GM23338 (cell line): ENCODE data around the gene CAMSAP3. TPM values are rescaled to one million over a fixed set of nuclear protein-coding genes. Genes with fewer than 3 reads are reported as not detected.

Experiments
- ATAC-seq: fragments of 200-7000 bp; cut with Tn5 transposase; 3 replicates; pipeline ENCODE4 v1.9.1; 2020
- DNase-seq: peaks from one replicate; pipeline ENCODE4 v3.0.0-alpha.2; 2015; ENCODE audit warnings: low spot score
- H2AFZ ChIP-seq: fragments of 200-600 bp; sonication (generic); 2 replicates; pipeline ENCODE4 v1.8.0; 2016; ENCODE audit warnings: antibody characterized with exemption, mild to moderate bottlenecking, moderate library complexity
- H3F3A ChIP-seq: fragments of 200-600 bp; sonication (generic); replicated peaks from 2 replicates; pipeline ENCODE4 v1.8.0; 2017; ENCODE audit warnings: antibody characterized with exemption, mixed run types, low read depth
- H3K27ac ChIP-seq: fragments of 200-600 bp; sonication (generic); 2 replicates; pipeline ENCODE4 v1.6.1; 2016; ENCODE audit warnings: low read depth
- H3K27me3 ChIP-seq: fragments of 200-600 bp; sonication (generic); 2 replicates; pipeline ENCODE4 v1.8.0; 2016; ENCODE audit warnings: mild to moderate bottlenecking, mixed run types, moderate library complexity; ENCODE audit not compliant: insufficient read depth
- H3K36me3 ChIP-seq: fragments of 200-600 bp; sonication (generic); 2 replicates; pipeline ENCODE4 v1.8.0; 2016; ENCODE audit warnings: mild to moderate bottlenecking; ENCODE audit not compliant: insufficient read depth
- H3K4me1 ChIP-seq: fragments of 200-600 bp; sonication (generic); 2 replicates; pipeline ENCODE4 v1.8.0; 2016; ENCODE audit warnings: mild to moderate bottlenecking, moderate library complexity; ENCODE audit not compliant: insufficient read depth
- H3K4me2 ChIP-seq: fragments of 200-600 bp; sonication (generic); 2 replicates; pipeline ENCODE4 v1.7.1; 2017; ENCODE audit warnings: mixed run types
- H3K4me3 ChIP-seq: fragments of 200-600 bp; sonication (generic); 2 replicates; pipeline ENCODE4 v1.6.1; 2016; ENCODE audit warnings: mixed run types
- H3K79me2 ChIP-seq: fragments of 200-600 bp; sonication (generic); replicated peaks from 2 replicates; pipeline ENCODE4 v1.8.0; 2017; ENCODE audit warnings: mild to moderate bottlenecking; ENCODE audit not compliant: insufficient read depth
- H3K9me2 ChIP-seq: fragments of 200-600 bp; sonication (generic); 2 replicates; pipeline ENCODE4 v1.8.0; 2017; ENCODE audit not compliant: insufficient read depth
- H4K20me1 ChIP-seq: fragments of 200-600 bp; sonication (generic); replicated peaks from 2 replicates; pipeline ENCODE4 v1.8.0; 2017; ENCODE audit warnings: mild to moderate bottlenecking; ENCODE audit not compliant: insufficient read depth
- H3K27ac Mint-ChIP-seq: 2 replicates; pipeline ENCODE4 v1.8.0; 2020; ENCODE audit warnings: inconsistent platforms, mild to moderate bottlenecking, moderate library complexity, mixed read lengths
- H3K27me3 Mint-ChIP-seq: 3 replicates; pipeline ENCODE4 v1.8.0; 2022; ENCODE audit warnings: low read depth, mild to moderate bottlenecking, moderate library complexity, mixed read lengths, inconsistent platforms; ENCODE audit not compliant: insufficient read depth, poor library complexity
- H3K36me3 Mint-ChIP-seq: 3 replicates; pipeline ENCODE4 v1.8.0; 2021; ENCODE audit warnings: low read depth, mild to moderate bottlenecking, inconsistent platforms, moderate library complexity, mixed read lengths
- H3K4me1 Mint-ChIP-seq: 3 replicates; pipeline ENCODE4 v1.8.0; 2020; ENCODE audit warnings: mild to moderate bottlenecking, inconsistent platforms, mixed read lengths
- H3K4me3 Mint-ChIP-seq: 3 replicates; pipeline ENCODE4 v1.8.0; 2021; ENCODE audit warnings: moderate library complexity, mild to moderate bottlenecking, inconsistent platforms, mixed read lengths
- H3K9me3 Mint-ChIP-seq: 3 replicates; pipeline ENCODE4 v1.8.0; 2020; ENCODE audit warnings: moderate library complexity, mild to moderate bottlenecking, inconsistent platforms, mixed read lengths
- CREB1 ChIP-seq: fragments of 250-450 bp; sonication (Bioruptor Pico); IDR thresholded peaks from 2 replicates; pipeline ENCODE4 v1.5.0; 2020; ENCODE audit warnings: low read depth, mild to moderate bottlenecking, moderate library complexity
- ETS1 ChIP-seq: IDR thresholded peaks from 2 replicates; pipeline ENCODE4 v1.6.1; 2016; ENCODE audit warnings: antibody characterized with exemption
- EZH2 ChIP-seq: fragments of 200-600 bp; sonication (generic); IDR thresholded peaks from one replicate; pipeline ENCODE4 v1.8.0; 2017; ENCODE audit warnings: antibody characterized with exemption, mild to moderate bottlenecking, low read depth; ENCODE audit not compliant: unreplicated experiment
- EZH2phosphoT487 ChIP-seq: fragments of 200-600 bp; sonication (generic); IDR thresholded peaks from one replicate; pipeline ENCODE4 v1.8.1; 2018; ENCODE audit warnings: antibody characterized with exemption; ENCODE audit not compliant: unreplicated experiment
- JUNB ChIP-seq: IDR thresholded peaks from one replicate; pipeline ENCODE4 v1.6.1; 2016; ENCODE audit warnings: antibody characterized with exemption; ENCODE audit not compliant: unreplicated experiment
- NANOG ChIP-seq: IDR thresholded peaks from 2 replicates; pipeline ENCODE4 v1.6.1; 2016; ENCODE audit warnings: antibody characterized with exemption, borderline replicate concordance
- REST ChIP-seq: IDR thresholded peaks from one replicate; pipeline ENCODE4 v1.6.1; 2018; ENCODE audit warnings: antibody characterized with exemption; ENCODE audit not compliant: unreplicated experiment
- ZNF114 ChIP-seq: fragments of 250-450 bp; sonication (Bioruptor Pico); IDR thresholded peaks from 2 replicates; pipeline ENCODE4 v1.5.0; 2020; ENCODE audit warnings: mild to moderate bottlenecking, moderate library complexity
- polyA plus RNA-seq: library from polyadenylated mRNA; unstranded; fragments of >200 nt; fragmentation: Nextera tagmentation; extraction: Ambion mirVana; gene quantifications from 2 replicates; pipeline ENCODE4 v1.2.1, GENCODE V29; 2016
- total RNA-seq: library from RNA; depleted of rRNA; stranded (reverse); fragments of >200 nt; shearing (Covaris generic); gene quantifications from 2 replicates; pipeline ENCODE4 v1.2.3, GENCODE V29; 2014
- TF ChIP-seq, protein P1 (sequence below): fragments of 250-450 bp; sonication (Bioruptor Pico); IDR thresholded peaks from 2 replicates; pipeline ENCODE4 v1.5.0; 2020; ENCODE audit warnings: mild to moderate bottlenecking, moderate library complexity

CAMSAP3 gene
- total and polyA plus RNA-seq, 2 experiments from 2014 or later, result 6.4 to 32.2 TPM

- no peak for DNase-seq
- Histone ChIP-seq H4K20me1 (no peaks in the 10 kb centered on the region), H3K4me2 (no peak overlapping the region), H3K4me1 (no peaks in the 10 kb centered on the region), H3K27ac (no peak overlapping the region), H3K79me2 (no peaks in the 10 kb centered on the region), H3F3A (no peaks in the 10 kb centered on the region), H2AFZ (no peak overlapping the region), H3K4me3 (no peak overlapping the region), H3K27me3 (peaks cover 20% of the 10 kb centered on the region), H3K9me2 (no peaks in the 10 kb centered on the region), H3K36me3 (no peaks in the 10 kb centered on the region)
- TF ChIP-seq ETS1 (no peak), ZNF114 (CRISPR knock-in tag) (no peak), NANOG (no peak), EZH2phosphoT487 (no peak), EZH2 (no peak)
- H3K27ac Mint-ChIP-seq, result no peak overlapping the region
- no peak overlapping the region for H3K4me3 Mint-ChIP-seq
- no peak; the same call in 2 of the 3 replicates for ATAC-seq
- peaks cover 5% of the 10 kb centered on the region; the same call in 1 of the 3 replicates for H3K4me1 Mint-ChIP-seq
- peaks cover 21% of the 10 kb centered on the region for H3K27me3 Mint-ChIP-seq
- 0 out of 3 replicates have a peak, but pooled peaks cover 3% of the 10 kb centered on the region for H3K9me3 Mint-ChIP-seq
- no peaks in the 10 kb centered on the region for H3K36me3 Mint-ChIP-seq
These were observed 61.6 kb downstream of the CAMSAP3 start for GRCh38 chr19:7657131-7657751.

- H3F3A ChIP-seq, result no peaks in the 10 kb centered on the region
- no peak overlapping the region for H3K4me3 Mint-ChIP-seq
- H3K27ac ChIP-seq, result no peak overlapping the region
- H3K4me3 ChIP-seq, result no peak overlapping the region
- H3K27me3 Mint-ChIP-seq, result peaks cover 11% of the 10 kb centered on the region
- H2AFZ ChIP-seq, result no peak overlapping the region
- H3K9me2 ChIP-seq, result no peaks in the 10 kb centered on the region
- H3K9me3 Mint-ChIP-seq, result 0 out of 3 replicates have a peak, but pooled peaks cover 3% of the 10 kb centered on the region
- no peak overlapping the region for H3K4me2 ChIP-seq
- no peaks in the 10 kb centered on the region for H3K36me3 Mint-ChIP-seq
- no peaks in the 10 kb centered on the region for H3K79me2 ChIP-seq
- H3K4me1 ChIP-seq, result no peaks in the 10 kb centered on the region
- ATAC-seq (peak; percentile 77), DNase-seq (peak; percentile 63)
- peaks cover 10% of the 10 kb centered on the region for H3K27me3 ChIP-seq
- no peaks in the 10 kb centered on the region for H4K20me1 ChIP-seq
- no peaks in the 10 kb centered on the region for H3K4me1 Mint-ChIP-seq
- no peaks in the 10 kb centered on the region for H3K36me3 ChIP-seq
- no peak overlapping the region for H3K27ac Mint-ChIP-seq
- TF ChIP-seq CREB1 (no peak), ETS1 (no peak), REST (no peak), ZNF114 (CRISPR knock-in tag) (no peak), JUNB (no peak)
- TF ChIP-seq, protein P1, sequence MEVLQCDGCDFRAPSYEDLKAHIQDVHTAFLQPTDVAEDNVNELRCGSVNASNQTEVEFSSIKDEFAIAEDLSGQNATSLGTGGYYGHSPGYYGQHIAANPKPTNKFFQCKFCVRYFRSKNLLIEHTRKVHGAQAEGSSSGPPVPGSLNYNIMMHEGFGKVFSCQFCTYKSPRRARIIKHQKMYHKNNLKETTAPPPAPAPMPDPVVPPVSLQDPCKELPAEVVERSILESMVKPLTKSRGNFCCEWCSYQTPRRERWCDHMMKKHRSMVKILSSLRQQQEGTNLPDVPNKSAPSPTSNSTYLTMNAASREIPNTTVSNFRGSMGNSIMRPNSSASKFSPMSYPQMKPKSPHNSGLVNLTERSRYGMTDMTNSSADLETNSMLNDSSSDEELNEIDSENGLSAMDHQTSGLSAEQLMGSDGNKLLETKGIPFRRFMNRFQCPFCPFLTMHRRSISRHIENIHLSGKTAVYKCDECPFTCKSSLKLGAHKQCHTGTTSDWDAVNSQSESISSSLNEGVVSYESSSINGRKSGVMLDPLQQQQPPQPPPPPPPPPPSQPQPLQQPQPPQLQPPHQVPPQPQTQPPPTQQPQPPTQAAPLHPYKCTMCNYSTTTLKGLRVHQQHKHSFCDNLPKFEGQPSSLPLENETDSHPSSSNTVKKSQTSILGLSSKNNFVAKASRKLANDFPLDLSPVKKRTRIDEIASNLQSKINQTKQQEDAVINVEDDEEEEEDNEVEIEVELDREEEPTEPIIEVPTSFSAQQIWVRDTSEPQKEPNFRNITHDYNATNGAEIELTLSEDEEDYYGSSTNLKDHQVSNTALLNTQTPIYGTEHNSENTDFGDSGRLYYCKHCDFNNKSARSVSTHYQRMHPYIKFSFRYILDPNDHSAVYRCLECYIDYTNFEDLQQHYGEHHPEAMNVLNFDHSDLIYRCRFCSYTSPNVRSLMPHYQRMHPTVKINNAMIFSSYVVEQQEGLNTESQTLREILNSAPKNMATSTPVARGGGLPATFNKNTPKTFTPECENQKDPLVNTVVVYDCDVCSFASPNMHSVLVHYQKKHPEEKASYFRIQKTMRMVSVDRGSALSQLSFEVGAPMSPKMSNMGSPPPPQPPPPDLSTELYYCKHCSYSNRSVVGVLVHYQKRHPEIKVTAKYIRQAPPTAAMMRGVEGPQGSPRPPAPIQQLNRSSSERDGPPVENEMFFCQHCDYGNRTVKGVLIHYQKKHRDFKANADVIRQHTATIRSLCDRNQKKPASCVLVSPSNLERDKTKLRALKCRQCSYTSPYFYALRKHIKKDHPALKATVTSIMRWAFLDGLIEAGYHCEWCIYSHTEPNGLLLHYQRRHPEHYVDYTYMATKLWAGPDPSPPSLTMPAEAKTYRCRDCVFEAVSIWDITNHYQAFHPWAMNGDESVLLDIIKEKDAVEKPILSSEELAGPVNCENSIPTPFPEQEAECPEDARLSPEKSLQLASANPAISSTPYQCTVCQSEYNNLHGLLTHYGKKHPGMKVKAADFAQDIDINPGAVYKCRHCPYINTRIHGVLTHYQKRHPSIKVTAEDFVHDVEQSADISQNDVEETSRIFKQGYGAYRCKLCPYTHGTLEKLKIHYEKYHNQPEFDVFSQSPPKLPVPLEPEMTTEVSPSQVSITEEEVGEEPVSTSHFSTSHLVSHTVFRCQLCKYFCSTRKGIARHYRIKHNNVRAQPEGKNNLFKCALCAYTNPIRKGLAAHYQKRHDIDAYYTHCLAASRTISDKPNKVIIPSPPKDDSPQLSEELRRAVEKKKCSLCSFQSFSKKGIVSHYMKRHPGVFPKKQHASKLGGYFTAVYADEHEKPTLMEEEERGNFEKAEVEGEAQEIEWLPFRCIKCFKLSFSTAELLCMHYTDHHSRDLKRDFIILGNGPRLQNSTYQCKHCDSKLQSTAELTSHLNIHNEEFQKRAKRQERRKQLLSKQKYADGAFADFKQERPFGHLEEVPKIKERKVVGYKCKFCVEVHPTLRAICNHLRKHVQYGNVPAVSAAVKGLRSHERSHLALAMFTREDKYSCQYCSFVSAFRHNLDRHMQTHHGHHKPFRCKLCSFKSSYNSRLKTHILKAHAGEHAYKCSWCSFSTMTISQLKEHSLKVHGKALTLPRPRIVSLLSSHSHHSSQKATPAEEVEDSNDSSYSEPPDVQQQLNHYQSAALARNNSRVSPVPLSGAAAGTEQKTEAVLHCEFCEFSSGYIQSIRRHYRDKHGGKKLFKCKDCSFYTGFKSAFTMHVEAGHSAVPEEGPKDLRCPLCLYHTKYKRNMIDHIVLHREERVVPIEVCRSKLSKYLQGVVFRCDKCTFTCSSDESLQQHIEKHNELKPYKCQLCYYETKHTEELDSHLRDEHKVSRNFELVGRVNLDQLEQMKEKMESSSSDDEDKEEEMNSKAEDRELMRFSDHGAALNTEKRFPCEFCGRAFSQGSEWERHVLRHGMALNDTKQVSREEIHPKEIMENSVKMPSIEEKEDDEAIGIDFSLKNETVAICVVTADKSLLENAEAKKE (CRISPR knock-in tag), result no peak
These were observed 62.6 kb downstream of the CAMSAP3 start for GRCh38 chr19:7658219-7658686.
